Epidermal melanocyte (primary cell): ENCODE data around the gene AKT2.

Experiments used
- DNase-seq: peaks from one replicate; pipeline ENCODE4 v3.0.0; 2011; ENCODE audit warnings: low spot score; ENCODE audit not compliant: insufficient read length

AKT2 gene

DNA sequence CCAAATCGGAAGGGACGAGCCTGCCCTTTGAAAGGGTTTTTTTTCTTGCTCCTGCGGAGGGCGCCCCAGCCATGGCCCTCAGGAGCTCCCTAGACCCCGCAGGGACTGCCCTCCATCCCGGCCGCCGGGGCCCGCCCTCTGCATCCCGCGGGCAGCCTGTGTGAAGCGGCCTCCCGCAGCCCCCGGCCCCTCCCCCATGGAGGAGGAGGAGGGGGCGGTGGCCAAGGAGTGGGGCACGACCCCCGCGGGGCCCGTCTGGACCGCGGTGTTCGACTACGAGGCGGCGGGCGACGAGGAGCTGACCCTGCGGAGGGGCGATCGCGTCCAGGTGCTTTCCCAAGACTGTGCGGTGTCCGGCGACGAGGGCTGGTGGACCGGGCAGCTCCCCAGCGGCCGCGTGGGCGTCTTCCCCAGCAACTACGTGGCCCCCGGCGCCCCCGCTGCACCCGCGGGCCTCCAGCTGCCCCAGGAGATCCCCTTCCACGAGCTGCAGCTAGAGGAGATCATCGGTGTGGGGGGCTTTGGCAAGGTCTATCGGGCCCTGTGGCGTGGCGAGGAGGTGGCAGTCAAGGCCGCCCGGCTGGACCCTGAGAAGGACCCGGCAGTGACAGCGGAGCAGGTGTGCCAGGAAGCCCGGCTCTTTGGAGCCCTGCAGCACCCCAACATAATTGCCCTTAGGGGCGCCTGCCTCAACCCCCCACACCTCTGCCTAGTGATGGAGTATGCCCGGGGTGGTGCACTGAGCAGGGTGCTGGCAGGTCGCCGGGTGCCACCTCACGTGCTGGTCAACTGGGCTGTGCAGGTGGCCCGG, 93.1 kb downstream of the AKT2 start:
- no peak for DNase-seq

DNA sequence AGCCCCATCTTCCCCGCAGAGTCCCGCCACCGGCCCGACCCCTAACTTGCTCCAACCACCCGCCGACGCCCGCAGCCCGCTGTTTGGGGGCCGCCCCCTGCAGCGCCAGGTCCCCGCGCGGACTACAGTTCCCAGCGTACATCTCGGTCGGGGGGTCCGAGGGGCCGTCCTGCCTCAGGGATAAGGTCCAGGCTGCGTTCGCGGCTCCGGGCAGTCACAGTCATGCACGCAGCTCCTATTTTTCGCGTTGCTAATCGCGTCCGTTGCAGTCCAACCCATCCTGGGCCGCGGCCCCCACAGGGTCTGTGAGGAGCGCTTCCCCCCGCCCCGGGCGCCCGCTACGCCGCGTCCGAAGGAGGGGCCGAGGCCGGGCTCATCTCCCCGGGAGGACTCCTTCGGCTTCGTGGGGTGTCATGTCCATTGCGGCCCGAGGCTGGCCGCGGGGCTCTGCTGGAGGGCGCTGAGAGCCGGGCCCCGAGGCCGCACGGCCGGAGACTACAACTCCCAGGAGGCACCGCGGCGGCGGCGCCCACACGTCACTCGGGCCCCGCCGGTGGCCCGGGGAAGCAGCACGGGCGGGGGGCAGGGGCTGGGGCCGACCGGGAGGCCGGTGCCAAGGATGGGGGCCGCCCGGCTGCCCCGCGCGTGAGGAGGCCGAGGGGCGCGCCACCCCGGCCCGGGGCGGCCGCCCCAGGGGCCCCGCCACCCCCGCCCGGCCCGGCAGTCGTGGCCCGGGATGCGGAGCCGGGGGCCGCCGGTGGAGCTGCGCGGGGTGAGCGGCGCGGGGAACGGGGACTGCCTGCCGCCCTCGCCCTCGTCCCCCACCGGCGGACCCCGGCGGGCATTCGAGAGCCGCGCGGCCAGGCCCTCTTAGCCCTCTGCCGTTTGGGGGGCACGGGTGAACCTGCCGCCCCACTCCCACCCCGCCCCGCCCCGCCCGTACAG, 94.0 kb downstream of the AKT2 start, which contains the start of gene MAP3K10:
MAP3K10 (plus strand) TSS at position 536 of the 945 bp plus-strand sequence. CDS start 606 bp downstream, outside the sequence.
- peak; percentile 75 for DNase-seq

DNA sequence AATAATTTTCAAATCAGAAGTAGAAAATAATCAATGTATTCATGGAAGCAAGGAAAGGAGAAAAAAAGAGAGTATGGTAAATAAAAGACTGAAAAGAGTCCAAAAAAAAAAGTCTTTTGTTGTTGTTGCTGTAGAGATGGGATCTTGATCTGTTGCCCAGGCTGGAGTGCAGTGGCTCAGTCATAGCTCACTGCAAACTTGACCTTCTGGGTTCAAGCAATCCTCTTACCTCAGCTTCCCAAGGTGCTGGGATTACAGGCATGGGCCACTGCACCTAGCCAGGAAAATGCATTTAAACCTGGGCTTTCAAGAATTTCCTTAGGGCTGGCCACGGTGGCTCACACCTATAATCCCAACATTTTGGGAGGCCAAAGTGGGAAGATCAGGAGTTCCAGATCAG, 100.9 kb downstream of the AKT2 start:
- no peak for DNase-seq
